ENCODE results near the gene KLHL41.

DNA sequence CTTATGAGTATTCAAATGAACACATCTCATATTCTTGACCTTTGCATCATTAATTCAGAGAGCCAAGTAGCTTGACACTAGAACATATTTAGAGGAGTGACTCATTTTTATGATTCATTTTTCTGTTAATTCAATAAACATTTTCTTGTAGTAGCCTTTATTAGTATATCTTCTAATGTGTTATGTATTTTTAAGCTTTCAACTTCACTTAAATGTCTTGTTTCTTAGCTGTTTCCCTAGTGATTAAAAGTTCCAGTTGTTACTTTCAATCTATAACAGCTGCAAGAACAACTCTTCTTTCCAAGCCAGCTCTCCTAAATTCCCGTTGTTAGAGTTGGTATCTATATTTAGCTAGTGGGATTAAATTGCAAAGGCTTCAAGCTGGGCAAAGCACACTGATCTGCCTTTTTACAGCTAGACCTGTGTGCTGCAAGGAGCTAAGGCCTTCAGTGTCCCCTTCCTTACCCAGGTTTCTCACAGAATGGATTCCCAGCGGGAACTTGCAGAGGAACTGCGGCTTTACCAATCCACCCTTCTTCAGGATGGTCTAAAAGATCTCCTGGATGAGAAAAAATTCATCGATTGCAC, at the start of gene KLHL41:
- TF ChIP-seq TEAD4 (IDR thresholded peaks at IDR 0.05) (no peak), EP300 (IDR thresholded peaks at IDR 0.05; ENCODE audit: borderline replicate concordance) (no peak), RAD21 (IDR thresholded peaks at IDR 0.05; ENCODE audit: low read depth) (no peak)
